HepG2 (cell line): Measurements from ENCODE around the gene CREG2. TPM values are rescaled to one million over a fixed set of nuclear protein-coding genes. Genes with fewer than 3 reads are reported as not detected.
A peak's percentile ranks its signal among the peaks of the same experiment; 100 is the strongest.

ENCODE experiments used
- AKAP8 ChIP-seq: sonication (generic); formaldehyde crosslinking; IDR thresholded peaks from 2 replicates; pipeline ENCODE4 v1.5.1; 2020; ENCODE audit warnings: mild to moderate bottlenecking, missing genetic modification reagents
- ATF7-NPFF ChIP-seq: sonication (generic); formaldehyde crosslinking; IDR thresholded peaks from 2 replicates; pipeline ENCODE4 v1.8.1; 2023; ENCODE audit warnings: mild to moderate bottlenecking, low read depth, missing genetic modification reagents, moderate library complexity
- FOSL1 ChIP-seq: sonication (generic); formaldehyde crosslinking; IDR thresholded peaks from 2 replicates; pipeline ENCODE4 v1.9.0; 2021; ENCODE audit warnings: missing genetic modification reagents, borderline replicate concordance
- JARID2 ChIP-seq: sonication (generic); formaldehyde crosslinking; IDR thresholded peaks from 2 replicates; pipeline ENCODE4 v1.8.1; 2023; ENCODE audit warnings: missing genetic modification reagents, inconsistent platforms; ENCODE audit not compliant: insufficient replicate concordance
- KAT7 ChIP-seq: IDR thresholded peaks from 2 replicates; pipeline ENCODE4 v1.6.1; 2018; ENCODE audit warnings: borderline replicate concordance, missing compliant biosample characterization
- KLF15 ChIP-seq: sonication (generic); formaldehyde crosslinking; IDR thresholded peaks from 2 replicates; pipeline ENCODE4 v1.8.1; 2023; ENCODE audit warnings: borderline replicate concordance, mild to moderate bottlenecking, inconsistent platforms, missing genetic modification reagents, mixed read lengths
- KMT2A ChIP-seq: sonication (generic); formaldehyde crosslinking; IDR thresholded peaks from 2 replicates; pipeline ENCODE4 v1.4.0; 2020; ENCODE audit warnings: missing genetic modification reagents
- RAD21 ChIP-seq: fragments of 450-650 bp; formaldehyde crosslinking; IDR thresholded peaks from 2 replicates; pipeline ENCODE4 v1.5.0; 2020; ENCODE audit warnings: mild to moderate bottlenecking
- THAP11 ChIP-seq: IDR thresholded peaks from 2 replicates; pipeline ENCODE4 v1.6.1; 2016; ENCODE audit warnings: missing biosample characterization, missing genetic modification reagents
- ZNF264 ChIP-seq: sonication (generic); formaldehyde crosslinking; IDR thresholded peaks from 2 replicates; pipeline ENCODE4 v1.4.0; 2020; ENCODE audit warnings: missing genetic modification reagents
- ZNF354B ChIP-seq: sonication (generic); formaldehyde crosslinking; IDR thresholded peaks from 2 replicates; pipeline ENCODE4 v1.8.0; 2022; ENCODE audit warnings: mild to moderate bottlenecking, missing genetic modification reagents
- ZNF558 ChIP-seq: sonication (generic); formaldehyde crosslinking; IDR thresholded peaks from 2 replicates; pipeline ENCODE4 v1.9.0; 2022; ENCODE audit warnings: mild to moderate bottlenecking, missing genetic modification reagents, borderline replicate concordance
- polyA plus RNA-seq, 8 experiments: library from polyadenylated mRNA; depleted of rRNA in 3 of 8; stranded (reverse) in 7 of 8; unstranded in 1 of 8; fragments of >200 nt; fragmentation: Illumina TruSeq in 4 of 8; extraction: Trizol in 4 of 8; gene quantifications; 2 replicates each; pipeline versions ENCODE4 v1.2.1 to v1.2.3, GENCODE V29; 2011 to 2016; ENCODE audit warnings: low read depth in 4 of 8, missing spikeins in 1 of 8, mixed read lengths in 1 of 8; ENCODE audit not compliant: insufficient read depth in 1 of 8
- total RNA-seq, 5 experiments: library from RNA; depleted of rRNA; stranded (reverse); fragments of >200 nt; fragmentation: Illumina TruSeq; extraction: Trizol; gene quantifications; 2 replicates each; pipeline ENCODE4 v1.2.3, GENCODE V29; 2016; ENCODE audit warnings: low read depth in 1 of 5
- TF ChIP-seq, protein P1 (sequence below): IDR thresholded peaks from 2 replicates; pipeline ENCODE4 v1.6.1; 2016
- TF ChIP-seq, protein P2 (sequence below): IDR thresholded peaks from 2 replicates; pipeline ENCODE4 v1.6.1; 2016; ENCODE audit warnings: low read depth, control low read depth
- TF ChIP-seq, protein P3 (sequence below): sonication (generic); formaldehyde crosslinking; IDR thresholded peaks from 2 replicates; pipeline ENCODE4 v1.5.0; 2020; ENCODE audit warnings: missing genetic modification reagents, mild to moderate bottlenecking, borderline replicate concordance
- TF ChIP-seq, protein P4 (sequence below): IDR thresholded peaks from 2 replicates; pipeline ENCODE4 v1.4.0; 2020; ENCODE audit warnings: mild to moderate bottlenecking, missing genetic modification reagents
- TF ChIP-seq, protein P5 (sequence below): sonication (generic); formaldehyde crosslinking; IDR thresholded peaks from 2 replicates; pipeline ENCODE4 v1.5.1; 2020; ENCODE audit warnings: mild to moderate bottlenecking, missing genetic modification reagents, moderate library complexity
- TF ChIP-seq, protein P6 (sequence below): sonication (generic); formaldehyde crosslinking; IDR thresholded peaks from 2 replicates; pipeline ENCODE4 v1.8.0; 2022; ENCODE audit warnings: mild to moderate bottlenecking, missing genetic modification reagents

CREG2 gene
- total and polyA plus RNA-seq, 2 of the 13 experiments (the other 11 are each of a cell fraction or from before 2014, with no cell fraction given) = 0.18 to 0.26 TPM

DNA sequence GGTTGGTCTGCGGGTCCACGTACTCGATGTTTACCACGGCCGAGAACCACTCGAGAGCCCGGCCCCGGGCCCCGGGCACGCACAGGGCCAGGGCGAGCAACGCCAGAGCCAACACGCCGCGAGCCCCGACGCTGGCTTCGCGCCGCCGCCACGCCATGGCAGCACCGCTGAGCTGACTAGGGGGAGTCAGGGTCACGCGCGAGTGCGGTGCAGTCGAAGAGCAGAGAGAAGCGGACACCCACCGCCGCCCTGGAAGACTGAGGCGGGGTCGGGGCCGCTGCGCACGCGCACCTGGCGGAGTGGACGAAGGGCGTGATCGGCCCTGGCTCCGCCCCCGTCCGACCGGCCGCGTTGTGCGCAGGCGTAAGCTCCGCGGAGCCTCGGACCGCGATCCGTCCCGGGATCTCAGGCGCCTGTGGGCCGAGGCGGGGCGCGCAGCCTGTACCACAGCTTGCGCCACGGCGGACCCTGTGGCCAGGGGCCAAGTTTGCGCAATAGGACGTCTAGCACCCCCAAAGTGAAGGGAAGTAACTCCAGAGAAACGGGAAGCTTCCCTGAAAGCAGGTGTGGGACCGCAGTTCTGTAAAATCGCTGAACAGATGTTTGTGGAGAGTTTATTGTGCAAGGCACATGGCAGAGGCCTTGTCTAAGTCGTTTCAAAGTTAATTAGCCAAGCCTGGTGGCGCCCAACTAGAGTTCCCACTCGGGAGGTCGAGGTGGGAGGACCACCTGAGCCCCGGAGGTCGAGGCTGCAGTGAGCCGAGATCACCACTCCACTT lies 78.7 kb downstream of the CREG2 start, which contains the start of gene RNF149 (continued):
- TF ChIP-seq, protein P1, sequence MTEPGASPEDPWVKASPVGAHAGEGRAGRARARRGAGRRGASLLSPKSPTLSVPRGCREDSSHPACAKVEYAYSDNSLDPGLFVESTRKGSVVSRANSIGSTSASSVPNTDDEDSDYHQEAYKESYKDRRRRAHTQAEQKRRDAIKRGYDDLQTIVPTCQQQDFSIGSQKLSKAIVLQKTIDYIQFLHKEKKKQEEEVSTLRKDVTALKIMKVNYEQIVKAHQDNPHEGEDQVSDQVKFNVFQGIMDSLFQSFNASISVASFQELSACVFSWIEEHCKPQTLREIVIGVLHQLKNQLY = peak; percentile 73
- TF ChIP-seq AKAP8 (CRISPR knock-in tag) (no peak; the same call in 1 of the 2 replicates), ZNF264 (CRISPR knock-in tag) (peak; percentile 97), KMT2A (CRISPR knock-in tag) (peak; percentile 95), JARID2 (CRISPR knock-in tag) (no peak), ZNF354B (CRISPR knock-in tag) (no peak; the same call in 1 of the 2 replicates), RAD21 (CRISPR knock-in tag) (peak; percentile 49), THAP11 (CRISPR knock-in tag) (peak; percentile 82), ZNF558 (CRISPR knock-in tag) (no peak; the same call in 1 of the 2 replicates), FOSL1 (CRISPR knock-in tag) (peak; percentile 43; the same call in 1 of the 2 replicates), KLF15 (CRISPR knock-in tag) (peak; percentile 86), ATF7-NPFF (peak; percentile 66; the same call in 1 of the 2 replicates), KAT7 (CRISPR knock-in tag) (peak; percentile 95; the same call in 1 of the 2 replicates)
- TF ChIP-seq, protein P2, sequence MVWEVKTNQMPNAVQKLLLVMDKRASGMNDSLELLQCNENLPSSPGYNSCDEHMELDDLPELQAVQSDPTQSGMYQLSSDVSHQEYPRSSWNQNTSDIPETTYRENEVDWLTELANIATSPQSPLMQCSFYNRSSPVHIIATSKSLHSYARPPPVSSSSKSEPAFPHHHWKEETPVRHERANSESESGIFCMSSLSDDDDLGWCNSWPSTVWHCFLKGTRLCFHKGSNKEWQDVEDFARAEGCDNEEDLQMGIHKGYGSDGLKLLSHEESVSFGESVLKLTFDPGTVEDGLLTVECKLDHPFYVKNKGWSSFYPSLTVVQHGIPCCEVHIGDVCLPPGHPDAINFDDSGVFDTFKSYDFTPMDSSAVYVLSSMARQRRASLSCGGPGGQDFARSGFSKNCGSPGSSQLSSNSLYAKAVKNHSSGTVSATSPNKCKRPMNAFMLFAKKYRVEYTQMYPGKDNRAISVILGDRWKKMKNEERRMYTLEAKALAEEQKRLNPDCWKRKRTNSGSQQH = peak; percentile 93
- TF ChIP-seq, protein P3, sequence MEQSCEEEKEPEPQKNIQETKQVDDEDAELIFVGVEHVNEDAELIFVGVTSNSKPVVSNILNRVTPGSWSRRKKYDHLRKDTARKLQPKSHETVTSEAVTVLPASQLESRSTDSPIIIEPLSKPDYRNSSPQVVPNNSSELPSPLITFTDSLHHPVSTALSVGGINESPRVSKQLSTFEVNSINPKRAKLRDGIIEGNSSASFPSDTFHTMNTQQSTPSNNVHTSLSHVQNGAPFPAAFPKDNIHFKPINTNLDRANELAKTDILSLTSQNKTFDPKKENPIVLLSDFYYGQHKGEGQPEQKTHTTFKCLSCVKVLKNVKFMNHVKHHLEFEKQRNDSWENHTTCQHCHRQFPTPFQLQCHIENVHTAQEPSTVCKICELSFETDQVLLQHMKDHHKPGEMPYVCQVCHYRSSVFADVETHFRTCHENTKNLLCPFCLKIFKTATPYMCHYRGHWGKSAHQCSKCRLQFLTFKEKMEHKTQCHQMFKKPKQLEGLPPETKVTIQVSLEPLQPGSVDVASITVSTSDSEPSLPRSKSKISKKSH (CRISPR knock-in tag) = no peak; the same call in 1 of the 2 replicates
- TF ChIP-seq, protein P4, sequence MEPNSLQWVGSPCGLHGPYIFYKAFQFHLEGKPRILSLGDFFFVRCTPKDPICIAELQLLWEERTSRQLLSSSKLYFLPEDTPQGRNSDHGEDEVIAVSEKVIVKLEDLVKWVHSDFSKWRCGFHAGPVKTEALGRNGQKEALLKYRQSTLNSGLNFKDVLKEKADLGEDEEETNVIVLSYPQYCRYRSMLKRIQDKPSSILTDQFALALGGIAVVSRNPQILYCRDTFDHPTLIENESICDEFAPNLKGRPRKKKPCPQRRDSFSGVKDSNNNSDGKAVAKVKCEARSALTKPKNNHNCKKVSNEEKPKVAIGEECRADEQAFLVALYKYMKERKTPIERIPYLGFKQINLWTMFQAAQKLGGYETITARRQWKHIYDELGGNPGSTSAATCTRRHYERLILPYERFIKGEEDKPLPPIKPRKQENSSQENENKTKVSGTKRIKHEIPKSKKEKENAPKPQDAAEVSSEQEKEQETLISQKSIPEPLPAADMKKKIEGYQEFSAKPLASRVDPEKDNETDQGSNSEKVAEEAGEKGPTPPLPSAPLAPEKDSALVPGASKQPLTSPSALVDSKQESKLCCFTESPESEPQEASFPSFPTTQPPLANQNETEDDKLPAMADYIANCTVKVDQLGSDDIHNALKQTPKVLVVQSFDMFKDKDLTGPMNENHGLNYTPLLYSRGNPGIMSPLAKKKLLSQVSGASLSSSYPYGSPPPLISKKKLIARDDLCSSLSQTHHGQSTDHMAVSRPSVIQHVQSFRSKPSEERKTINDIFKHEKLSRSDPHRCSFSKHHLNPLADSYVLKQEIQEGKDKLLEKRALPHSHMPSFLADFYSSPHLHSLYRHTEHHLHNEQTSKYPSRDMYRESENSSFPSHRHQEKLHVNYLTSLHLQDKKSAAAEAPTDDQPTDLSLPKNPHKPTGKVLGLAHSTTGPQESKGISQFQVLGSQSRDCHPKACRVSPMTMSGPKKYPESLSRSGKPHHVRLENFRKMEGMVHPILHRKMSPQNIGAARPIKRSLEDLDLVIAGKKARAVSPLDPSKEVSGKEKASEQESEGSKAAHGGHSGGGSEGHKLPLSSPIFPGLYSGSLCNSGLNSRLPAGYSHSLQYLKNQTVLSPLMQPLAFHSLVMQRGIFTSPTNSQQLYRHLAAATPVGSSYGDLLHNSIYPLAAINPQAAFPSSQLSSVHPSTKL (CRISPR knock-in tag) = peak; percentile 92
- TF ChIP-seq, protein P5, sequence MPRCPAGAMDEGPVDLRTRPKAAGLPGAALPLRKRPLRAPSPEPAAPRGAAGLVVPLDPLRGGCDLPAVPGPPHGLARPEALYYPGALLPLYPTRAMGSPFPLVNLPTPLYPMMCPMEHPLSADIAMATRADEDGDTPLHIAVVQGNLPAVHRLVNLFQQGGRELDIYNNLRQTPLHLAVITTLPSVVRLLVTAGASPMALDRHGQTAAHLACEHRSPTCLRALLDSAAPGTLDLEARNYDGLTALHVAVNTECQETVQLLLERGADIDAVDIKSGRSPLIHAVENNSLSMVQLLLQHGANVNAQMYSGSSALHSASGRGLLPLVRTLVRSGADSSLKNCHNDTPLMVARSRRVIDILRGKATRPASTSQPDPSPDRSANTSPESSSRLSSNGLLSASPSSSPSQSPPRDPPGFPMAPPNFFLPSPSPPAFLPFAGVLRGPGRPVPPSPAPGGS = peak; percentile 98; the same call in 1 of the 2 replicates
- TF ChIP-seq, protein P6, sequence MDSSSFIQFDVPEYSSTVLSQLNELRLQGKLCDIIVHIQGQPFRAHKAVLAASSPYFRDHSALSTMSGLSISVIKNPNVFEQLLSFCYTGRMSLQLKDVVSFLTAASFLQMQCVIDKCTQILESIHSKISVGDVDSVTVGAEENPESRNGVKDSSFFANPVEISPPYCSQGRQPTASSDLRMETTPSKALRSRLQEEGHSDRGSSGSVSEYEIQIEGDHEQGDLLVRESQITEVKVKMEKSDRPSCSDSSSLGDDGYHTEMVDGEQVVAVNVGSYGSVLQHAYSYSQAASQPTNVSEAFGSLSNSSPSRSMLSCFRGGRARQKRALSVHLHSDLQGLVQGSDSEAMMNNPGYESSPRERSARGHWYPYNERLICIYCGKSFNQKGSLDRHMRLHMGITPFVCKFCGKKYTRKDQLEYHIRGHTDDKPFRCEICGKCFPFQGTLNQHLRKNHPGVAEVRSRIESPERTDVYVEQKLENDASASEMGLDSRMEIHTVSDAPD = peak; percentile 88
